Measurements from ENCODE around the gene DPCD.

DNA sequence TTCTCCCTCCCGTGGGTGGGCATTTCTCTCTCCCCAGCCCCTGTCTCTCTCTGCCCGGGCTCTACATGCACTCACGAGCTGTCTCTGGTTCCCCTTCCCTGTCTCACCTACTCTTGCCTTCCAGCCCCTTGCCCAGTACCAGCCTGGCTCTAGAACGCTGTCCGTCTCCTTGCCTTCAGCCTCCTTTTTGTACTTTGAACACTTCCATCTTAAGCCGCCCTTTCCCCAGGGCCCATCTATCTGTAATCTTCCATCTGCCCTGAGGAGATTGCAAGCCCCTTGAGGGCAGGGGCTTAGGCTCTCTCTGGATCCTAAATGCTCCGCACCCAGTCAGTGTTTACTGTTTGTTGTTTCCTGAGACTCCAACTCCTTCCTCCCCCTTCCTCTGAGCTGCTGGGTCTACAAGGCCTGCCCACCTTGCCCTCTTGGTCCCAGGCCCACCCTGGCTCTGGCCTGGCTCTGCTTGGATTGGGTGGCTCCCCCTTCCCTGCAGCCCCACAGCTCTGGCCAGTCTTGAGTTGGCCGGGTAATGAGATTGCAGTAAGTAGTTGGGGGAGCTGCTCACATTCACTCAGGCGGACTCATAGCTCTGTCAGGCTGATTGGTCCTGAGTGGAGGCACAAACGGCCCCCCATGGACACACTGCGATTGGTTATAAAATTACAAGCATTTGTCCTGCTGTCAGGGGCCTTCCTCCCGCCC, 28.4 kb upstream of the DPCD start:
- TF ChIP-seq, protein P1, sequence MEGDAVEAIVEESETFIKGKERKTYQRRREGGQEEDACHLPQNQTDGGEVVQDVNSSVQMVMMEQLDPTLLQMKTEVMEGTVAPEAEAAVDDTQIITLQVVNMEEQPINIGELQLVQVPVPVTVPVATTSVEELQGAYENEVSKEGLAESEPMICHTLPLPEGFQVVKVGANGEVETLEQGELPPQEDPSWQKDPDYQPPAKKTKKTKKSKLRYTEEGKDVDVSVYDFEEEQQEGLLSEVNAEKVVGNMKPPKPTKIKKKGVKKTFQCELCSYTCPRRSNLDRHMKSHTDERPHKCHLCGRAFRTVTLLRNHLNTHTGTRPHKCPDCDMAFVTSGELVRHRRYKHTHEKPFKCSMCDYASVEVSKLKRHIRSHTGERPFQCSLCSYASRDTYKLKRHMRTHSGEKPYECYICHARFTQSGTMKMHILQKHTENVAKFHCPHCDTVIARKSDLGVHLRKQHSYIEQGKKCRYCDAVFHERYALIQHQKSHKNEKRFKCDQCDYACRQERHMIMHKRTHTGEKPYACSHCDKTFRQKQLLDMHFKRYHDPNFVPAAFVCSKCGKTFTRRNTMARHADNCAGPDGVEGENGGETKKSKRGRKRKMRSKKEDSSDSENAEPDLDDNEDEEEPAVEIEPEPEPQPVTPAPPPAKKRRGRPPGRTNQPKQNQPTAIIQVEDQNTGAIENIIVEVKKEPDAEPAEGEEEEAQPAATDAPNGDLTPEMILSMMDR (IDR thresholded peaks at IDR 0.05), result no peak
- TF ChIP-seq POLR2A (IDR thresholded peaks at IDR 0.05) (no peak), EP300 (IDR thresholded peaks at IDR 0.05; ENCODE audit: low read depth) (no peak)
